ENCODE results near the gene PCSK1N. TPM values are rescaled to one million over a fixed set of nuclear protein-coding genes. Genes with fewer than 3 reads are reported as not detected.

PCSK1N gene
- total RNA-seq, 1 donor, result not detected

- no peak for TF ChIP-seq CTCF (IDR thresholded peaks at IDR 0.05; ENCODE audit: insufficient read depth, low read length)
- H3K4me3 ChIP-seq (ENCODE audit: low read depth, low read length), result no peak overlapping the region
- DNase-seq (ENCODE audit: low read depth), result no peak
Measured at GRCh38 chrX:48785186-48785539, 50.2 kb downstream of the PCSK1N start.

GRCh38 chrX:48784726-48785125, 50.7 kb downstream of the PCSK1N start:
- H3K4me3 ChIP-seq (ENCODE audit: low read depth, low read length), result no peak overlapping the region
- DNase-seq (ENCODE audit: low read depth), result no peak
- TF ChIP-seq CTCF (IDR thresholded peaks at IDR 0.05; ENCODE audit: insufficient read depth, low read length), result no peak

GRCh38 chrX:48782795-48783194, 52.6 kb downstream of the PCSK1N start:
- no peak overlapping the region for H3K4me3 ChIP-seq (ENCODE audit: low read depth, low read length)
- DNase-seq (ENCODE audit: low read depth), result no peak
- no peak for TF ChIP-seq CTCF (IDR thresholded peaks at IDR 0.05; ENCODE audit: insufficient read depth, low read length)

GRCh38 chrX:48782216-48782615, 53.2 kb downstream of the PCSK1N start:
- H3K4me3 ChIP-seq (ENCODE audit: low read depth, low read length), result no peak overlapping the region
- no peak for DNase-seq (ENCODE audit: low read depth)
- no peak for TF ChIP-seq CTCF (IDR thresholded peaks at IDR 0.05; ENCODE audit: insufficient read depth, low read length)

- no peak for TF ChIP-seq CTCF (IDR thresholded peaks at IDR 0.05; ENCODE audit: insufficient read depth, low read length)
- DNase-seq (ENCODE audit: low read depth), result no peak
- H3K4me3 ChIP-seq (ENCODE audit: low read depth, low read length), result no peak overlapping the region
Measured at GRCh38 chrX:48781705-48782104, 53.7 kb downstream of the PCSK1N start.

Other genes with a start within 250 kb of the PCSK1N start
- gene WDR13, start 238.1 kb downstream of the PCSK1N start, total RNA-seq (ENCODE audit: low replicate concordance), result 41.2 and 72.7 TPM in 2 replicates
- gene WAS, start 151.8 kb downstream of the PCSK1N start, total RNA-seq (ENCODE audit: low replicate concordance), result 0.09 TPM in 1 of 2 replicates, not detected in the other
- 5.1 and 8.5 TPM in 2 replicates for gene SUV39H1, start 138.9 kb downstream of the PCSK1N start, total RNA-seq (ENCODE audit: low replicate concordance)
- gene GLOD5, start 73.9 kb downstream of the PCSK1N start, total RNA-seq (ENCODE audit: low replicate concordance), result not detected in 2 replicates
- not detected in 2 replicates for gene GATA1, start 49.0 kb downstream of the PCSK1N start, total RNA-seq (ENCODE audit: low replicate concordance)
- 17.3 and 33.7 TPM in 2 replicates for gene HDAC6, start 33.5 kb downstream of the PCSK1N start, total RNA-seq (ENCODE audit: low replicate concordance)
- gene ERAS, start 9.1 kb downstream of the PCSK1N start, total RNA-seq (ENCODE audit: low replicate concordance), result not detected in 2 replicates
- gene TIMM17B, start 62.2 kb upstream of the PCSK1N start, total RNA-seq (ENCODE audit: low replicate concordance), result 7.0 and 19.4 TPM in 2 replicates
- gene PQBP1, start 62.3 kb upstream of the PCSK1N start, total RNA-seq (ENCODE audit: low replicate concordance), result 35.4 and 65.5 TPM in 2 replicates
- 5.6 and 12.2 TPM in 2 replicates for gene SLC35A2, start 76.0 kb upstream of the PCSK1N start, total RNA-seq (ENCODE audit: low replicate concordance)
- 2.1 and 5.0 TPM in 2 replicates for gene PIM2, start 83.4 kb upstream of the PCSK1N start, total RNA-seq (ENCODE audit: low replicate concordance)
- gene OTUD5, start 122.0 kb upstream of the PCSK1N start, total RNA-seq (ENCODE audit: low replicate concordance), result 15.5 and 26.0 TPM in 2 replicates
- 0.81 and 1.4 TPM in 2 replicates for gene KCND1, start 136.2 kb upstream of the PCSK1N start, total RNA-seq (ENCODE audit: low replicate concordance)
- gene GRIPAP1, start 166.7 kb upstream of the PCSK1N start, total RNA-seq (ENCODE audit: low replicate concordance), result 11.9 and 15.7 TPM in 2 replicates
- 18.9 and 50.5 TPM in 2 replicates for gene TFE3, start 207.7 kb upstream of the PCSK1N start, total RNA-seq (ENCODE audit: low replicate concordance)
- gene CCDC120, start 223.4 kb upstream of the PCSK1N start, total RNA-seq (ENCODE audit: low replicate concordance), result 0.90 and 1.2 TPM in 2 replicates
- 2.6 and 17.8 TPM in 2 replicates for gene PRAF2, start 238.4 kb upstream of the PCSK1N start, total RNA-seq (ENCODE audit: low replicate concordance)
- gene WDR45, start 244.3 kb upstream of the PCSK1N start, total RNA-seq (ENCODE audit: low replicate concordance), result 66.5 and 73.9 TPM in 2 replicates